Breast epithelium (tissue), 4 donors: Measurements from ENCODE around the gene ATP2A1. TPM values are rescaled to one million over a fixed set of nuclear protein-coding genes. Genes with fewer than 3 reads are reported as not detected.

Experiments
- DNase-seq, 2 donors: peaks; one replicate each; pipeline ENCODE4 v3.0.0-alpha.2; 2019; ENCODE audit warnings: low spot score in 2 of 2
- H3K27ac ChIP-seq, 2 donors: fragments of 200-600 bp; sonication (generic) in 1 of 2; one replicate each; pipeline ENCODE4 v1.5.1; 2016 to 2019; ENCODE audit warnings: mild to moderate bottlenecking in 1 of 2
- H3K27me3 ChIP-seq, 2 donors: fragments of 200-600 bp; sonication (generic) in 1 of 2; one replicate each; pipeline versions ENCODE4 v1.5.1 to v1.6.0; 2017 to 2019; ENCODE audit warnings: control low read depth in 1 of 2, mild to moderate bottlenecking in 1 of 2
- H3K36me3 ChIP-seq: fragments of 200-600 bp; one replicate; pipeline ENCODE4 v1.5.1; 2019
- H3K4me1 ChIP-seq, 2 donors: fragments of 200-600 bp; sonication (generic); one replicate each; pipeline ENCODE4 v1.5.1; 2016 to 2019; ENCODE audit warnings: control low read depth in 1 of 2
- H3K4me3 ChIP-seq, 3 donors: fragments of 200-600 bp; sonication (generic); 1 replicate in 2 of 3; 2 replicates in 1 of 3; pipeline ENCODE4 v1.5.1; 2016 to 2019; ENCODE audit warnings: mild to moderate bottlenecking in 3 of 3, moderate library complexity in 2 of 3
- H3K9me3 ChIP-seq, 2 donors: fragments of 200-600 bp; sonication (generic) in 1 of 2; one replicate each; pipeline ENCODE4 v1.5.1; 2016 to 2019; ENCODE audit warnings: control low read depth in 1 of 2
- POLR2A ChIP-seq: fragments of 450-650 bp; IDR thresholded peaks from one replicate; pipeline ENCODE4 v1.6.1; 2016; ENCODE audit warnings: antibody characterized with exemption, mild to moderate bottlenecking, moderate library complexity
- POLR2AphosphoS5 ChIP-seq, 3 donors: sonication (generic); formaldehyde crosslinking; IDR thresholded peaks; one replicate each; pipeline ENCODE4 v1.6.1; 2017; ENCODE audit warnings: antibody characterized with exemption in 3 of 3
- intact Hi-C: fragments of 100-400 bp; cut with DNase I; formaldehyde crosslinking; loops from one replicate; pipeline ENCODE4 v1.15.1; 2023; ENCODE audit warnings: low total_unique reads
- total RNA-seq, 3 donors: library from RNA; depleted of rRNA; stranded (reverse); fragments of >200 nt; gene quantifications; one replicate each; pipeline ENCODE4 v1.1.0, GENCODE V29; 2016
- TF ChIP-seq, protein P1 (sequence below), 3 donors: fragments of 450-650 bp; IDR thresholded peaks; one replicate each; pipeline ENCODE4 v1.5.1; 2016 to 2017; ENCODE audit warnings: antibody characterized with exemption in 3 of 3, mild to moderate bottlenecking in 3 of 3, moderate library complexity in 3 of 3

Gene ATP2A1
- total RNA-seq, 3 donors from 2014 or later: 0.15 to 0.48 (median 0.33) TPM

DNA sequence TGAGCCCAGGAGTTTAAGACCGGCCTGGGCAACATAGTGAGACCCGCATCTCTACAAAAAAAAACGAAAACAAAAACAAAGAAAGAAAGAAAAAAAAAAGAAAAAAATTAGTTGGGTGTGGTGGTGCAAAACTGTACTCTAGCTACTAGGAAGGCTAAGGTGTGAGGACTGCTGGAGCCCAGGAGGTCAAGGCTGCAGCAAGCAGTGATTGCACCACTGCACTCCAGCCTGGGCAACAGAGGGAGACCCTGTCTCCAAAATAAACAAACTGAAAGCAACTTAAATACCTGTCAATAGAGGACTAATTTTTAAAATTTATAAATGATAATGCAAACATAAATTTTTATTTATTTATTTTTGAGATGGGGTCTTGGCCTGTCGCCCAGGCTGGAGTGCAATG, 17.3 kb downstream of the ATP2A1 start:
- Histone ChIP-seq H3K36me3 (no peaks in the 10 kb centered on the region), H3K9me3 (no peaks in the 10 kb centered on the region), H3K27me3 (no peaks in the 10 kb centered on the region), H3K27ac (no peak overlapping the region), H3K4me3 (no peak overlapping the region), H3K4me1 (no peaks in the 10 kb centered on the region)
- TF ChIP-seq POLR2A (no peak), POLR2AphosphoS5 (IDR thresholded peaks at IDR 0.05) (no peak)
- TF ChIP-seq, protein P1, sequence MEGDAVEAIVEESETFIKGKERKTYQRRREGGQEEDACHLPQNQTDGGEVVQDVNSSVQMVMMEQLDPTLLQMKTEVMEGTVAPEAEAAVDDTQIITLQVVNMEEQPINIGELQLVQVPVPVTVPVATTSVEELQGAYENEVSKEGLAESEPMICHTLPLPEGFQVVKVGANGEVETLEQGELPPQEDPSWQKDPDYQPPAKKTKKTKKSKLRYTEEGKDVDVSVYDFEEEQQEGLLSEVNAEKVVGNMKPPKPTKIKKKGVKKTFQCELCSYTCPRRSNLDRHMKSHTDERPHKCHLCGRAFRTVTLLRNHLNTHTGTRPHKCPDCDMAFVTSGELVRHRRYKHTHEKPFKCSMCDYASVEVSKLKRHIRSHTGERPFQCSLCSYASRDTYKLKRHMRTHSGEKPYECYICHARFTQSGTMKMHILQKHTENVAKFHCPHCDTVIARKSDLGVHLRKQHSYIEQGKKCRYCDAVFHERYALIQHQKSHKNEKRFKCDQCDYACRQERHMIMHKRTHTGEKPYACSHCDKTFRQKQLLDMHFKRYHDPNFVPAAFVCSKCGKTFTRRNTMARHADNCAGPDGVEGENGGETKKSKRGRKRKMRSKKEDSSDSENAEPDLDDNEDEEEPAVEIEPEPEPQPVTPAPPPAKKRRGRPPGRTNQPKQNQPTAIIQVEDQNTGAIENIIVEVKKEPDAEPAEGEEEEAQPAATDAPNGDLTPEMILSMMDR (IDR thresholded peaks at IDR 0.05): no peak
- intact Hi-C loops: no loop called here
- DNase-seq: no peak

DNA sequence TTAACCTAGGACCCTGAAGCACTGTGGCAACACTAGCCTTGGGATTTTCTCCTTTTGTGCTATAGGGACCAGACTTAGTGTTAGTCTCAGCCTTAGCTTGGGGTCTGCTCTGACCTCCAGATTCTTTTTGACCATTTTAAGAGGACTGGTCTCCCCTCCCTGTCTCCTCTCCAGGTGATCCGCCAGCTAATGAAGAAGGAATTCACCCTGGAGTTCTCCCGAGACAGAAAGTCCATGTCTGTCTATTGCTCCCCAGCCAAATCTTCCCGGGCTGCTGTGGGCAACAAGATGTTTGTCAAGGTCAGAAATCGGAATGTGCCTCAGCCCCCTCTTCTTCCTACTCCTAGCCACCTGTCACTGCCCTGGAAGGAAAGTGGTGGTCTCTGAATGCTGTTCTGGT, 19.5 kb downstream of the ATP2A1 start:
- H3K36me3 ChIP-seq: no peaks in the 10 kb centered on the region
- H3K27ac ChIP-seq: no peak overlapping the region
- no peak for DNase-seq
- TF ChIP-seq POLR2AphosphoS5 (IDR thresholded peaks at IDR 0.05): no peak
- TF ChIP-seq, protein P1 (IDR thresholded peaks at IDR 0.05): no peak
- no peak for TF ChIP-seq POLR2A
- H3K9me3 ChIP-seq: no peaks in the 10 kb centered on the region
- intact Hi-C loops: no loop called here
- no peaks in the 10 kb centered on the region for H3K27me3 ChIP-seq
- no peak overlapping the region for H3K4me3 ChIP-seq
- no peaks in the 10 kb centered on the region for H3K4me1 ChIP-seq

DNA sequence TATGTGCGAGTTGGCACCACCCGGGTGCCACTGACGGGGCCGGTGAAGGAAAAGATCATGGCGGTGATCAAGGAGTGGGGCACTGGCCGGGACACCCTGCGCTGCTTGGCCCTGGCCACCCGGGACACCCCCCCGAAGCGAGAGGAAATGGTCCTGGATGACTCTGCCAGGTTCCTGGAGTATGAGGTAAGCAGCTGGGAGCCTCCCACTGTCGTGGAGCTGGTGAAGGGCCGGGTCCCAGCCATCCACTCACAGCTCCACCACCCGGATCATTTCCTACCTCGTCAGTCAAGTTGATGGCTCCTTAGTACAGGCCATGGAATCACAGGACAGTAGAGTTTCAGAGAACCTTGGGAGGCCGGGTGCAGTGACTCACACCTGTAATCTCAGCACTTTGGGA, 20.0 kb downstream of the ATP2A1 start:
- H3K36me3 ChIP-seq: no peaks in the 10 kb centered on the region
- no peak overlapping the region for H3K27ac ChIP-seq
- no peaks in the 10 kb centered on the region for H3K27me3 ChIP-seq
- H3K4me1 ChIP-seq: no peaks in the 10 kb centered on the region
- no peaks in the 10 kb centered on the region for H3K9me3 ChIP-seq
- H3K4me3 ChIP-seq: no peak overlapping the region
- TF ChIP-seq POLR2AphosphoS5 (IDR thresholded peaks at IDR 0.05) (no peak), POLR2A (no peak)
- TF ChIP-seq, protein P1 (IDR thresholded peaks at IDR 0.05): no peak
- intact Hi-C loops: no loop called here
- no peak for DNase-seq

DNA sequence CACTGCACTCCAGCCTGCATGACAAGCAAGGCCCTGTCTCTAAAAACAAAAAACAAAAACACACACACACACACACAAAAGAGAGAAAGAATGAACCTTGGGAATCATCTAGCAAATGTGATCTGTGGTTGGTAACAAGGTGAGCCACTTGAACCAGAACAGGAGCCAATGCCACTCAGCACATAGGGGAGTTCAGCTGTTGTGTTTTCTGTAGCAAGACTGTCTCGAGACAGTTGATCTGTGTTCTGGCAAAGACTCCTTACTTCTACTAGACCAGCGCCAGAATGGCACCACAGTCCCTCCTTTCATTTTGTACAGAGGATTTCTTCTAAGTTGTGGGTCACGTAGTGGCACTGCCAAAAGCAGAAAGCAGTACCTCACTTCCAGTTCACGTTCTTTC, 20.7 kb downstream of the ATP2A1 start:
- Histone ChIP-seq H3K4me1 (no peaks in the 10 kb centered on the region), H3K27ac (no peak overlapping the region), H3K9me3 (no peaks in the 10 kb centered on the region), H3K36me3 (no peaks in the 10 kb centered on the region), H3K27me3 (no peaks in the 10 kb centered on the region), H3K4me3 (no peak overlapping the region)
- no peak for DNase-seq
- intact Hi-C loops: no loop called here
- TF ChIP-seq POLR2A (no peak), POLR2AphosphoS5 (IDR thresholded peaks at IDR 0.05) (no peak)
- TF ChIP-seq, protein P1 (IDR thresholded peaks at IDR 0.05): no peak

DNA sequence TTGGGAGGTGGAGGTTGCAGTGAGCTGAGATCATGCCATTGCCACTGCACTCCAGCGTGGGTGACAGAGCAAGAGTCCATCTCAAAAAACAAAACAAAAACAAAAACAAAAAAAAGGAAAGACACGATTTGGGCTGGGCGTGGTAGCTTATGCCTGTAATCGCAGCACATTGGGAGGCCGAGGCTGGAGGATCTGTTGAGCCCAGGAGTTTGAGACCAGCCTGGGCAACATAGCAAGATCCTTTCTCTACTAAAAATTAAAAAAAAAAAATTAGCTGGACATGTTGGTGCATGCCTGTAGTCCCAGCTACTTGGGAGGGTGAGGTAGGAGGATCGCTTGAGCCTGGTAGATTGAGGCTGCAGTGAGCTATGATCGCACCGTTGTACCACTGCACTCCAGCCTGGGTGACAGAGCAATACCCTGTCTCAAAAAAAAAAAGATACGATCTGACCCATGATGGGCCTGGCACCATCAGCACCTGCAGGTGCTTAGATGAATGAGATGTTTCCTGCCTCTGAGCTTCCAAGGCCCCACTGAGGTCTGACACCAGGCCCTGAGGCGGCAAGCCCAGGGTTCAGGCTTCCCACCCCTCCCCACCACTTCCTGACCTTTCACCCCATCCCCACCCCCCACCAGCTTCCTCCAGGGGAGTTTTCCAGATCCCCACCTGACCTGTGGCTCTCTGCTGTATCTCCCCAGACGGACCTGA, 21.7 kb downstream of the ATP2A1 start:
- TF ChIP-seq, protein P1 (IDR thresholded peaks at IDR 0.05): no peak
- TF ChIP-seq POLR2AphosphoS5 (IDR thresholded peaks at IDR 0.05) (no peak), POLR2A (no peak)
- Histone ChIP-seq H3K4me1 (no peaks in the 10 kb centered on the region), H3K4me3 (no peak overlapping the region), H3K36me3 (no peaks in the 10 kb centered on the region), H3K27ac (no peak overlapping the region), H3K9me3 (no peaks in the 10 kb centered on the region), H3K27me3 (no peaks in the 10 kb centered on the region)
- intact Hi-C loops: no loop called here
- no peak for DNase-seq
